GM12878 (cell line): ENCODE measurements around the gene PDK1. TPM values are rescaled to one million over a fixed set of nuclear protein-coding genes. Genes with fewer than 3 reads are reported as not detected.

Experiments
- ATAC-seq: fragments of 200-7000 bp; cut with Tn5 transposase; 3 replicates; pipeline ENCODE4 v1.9.1; 2020; ENCODE audit warnings: mild to moderate bottlenecking, moderate library complexity
- BruUV-seq: library from RNA; stranded (reverse); fragments of 400-500 nt; replicated peaks from 2 replicates; lab custom pipeline; 2021; lab: Mats Ljungman, UMichigan
- CTCF ChIA-PET: fragments of 300-600 bp; sonication (Branson Sonifier 250); formaldehyde crosslinking; extraction: SDS; loops from one replicate; lab custom pipeline; 2021; ENCODE audit warnings: inconsistent platforms; lab: Yijun Ruan, JAX
- POLR2A ChIA-PET: fragments of 350-600 bp; formaldehyde crosslinking; extraction: SDS; loops from one replicate; lab custom pipeline; 2021; ENCODE audit warnings: inconsistent platforms; lab: Charles Lee
- RAD21 ChIA-PET: fragments of 300-600 bp; sonication (Branson Sonifier 250); formaldehyde crosslinking; loops from one replicate; lab custom pipeline; 2023; ENCODE audit warnings: antibody characterized with exemption; ENCODE audit not compliant: unreplicated experiment; lab: Charles Lee
- SMC1A ChIA-PET: fragments of 300-600 bp; sonication (Branson Sonifier 250); formaldehyde crosslinking; loops from one replicate; lab custom pipeline; 2023; ENCODE audit not compliant: unreplicated experiment, uncharacterized antibody; lab: Charles Lee
- DNase-seq: peaks from one replicate; pipeline ENCODE4 v3.0.0-alpha.2; 2011; ENCODE audit warnings: low read depth, low spot score
- FAIRE-seq: peaks from 3 replicates; lab custom pipeline; 2011; peaks lifted over from hg19 to GRCh38; lab: Jason Lieb, UNC
- H2AFZ ChIP-seq: 2 replicates; pipeline ENCODE4 v1.6.0; 2011; ENCODE audit warnings: low read depth, low read length, control low read depth; ENCODE audit not compliant: control insufficient read depth
- H3K27ac ChIP-seq: 2 replicates; pipeline ENCODE4 v1.5.1; 2011; ENCODE audit warnings: control low read depth; ENCODE audit not compliant: control insufficient read depth, insufficient read depth
- H3K27me3 ChIP-seq, 2 experiments: replicated peaks in 1 of 2; 2 replicates each; pipeline versions ENCODE4 v1.6.0 to v1.6.1; 2011; ENCODE audit warnings: low read length in 1 of 2; ENCODE audit not compliant: control insufficient read depth in 2 of 2, insufficient read depth in 2 of 2
- H3K36me3 ChIP-seq, 2 experiments: 2 replicates each; pipeline ENCODE4 v1.5.1; 2011; ENCODE audit warnings: low read length in 1 of 2; ENCODE audit not compliant: control insufficient read depth in 2 of 2, insufficient read depth in 2 of 2
- H3K4me1 ChIP-seq: 2 replicates; pipeline ENCODE4 v1.6.1; 2011; ENCODE audit warnings: mild to moderate bottlenecking, low read length, moderate library complexity, mixed read lengths; ENCODE audit not compliant: control insufficient read depth, insufficient read depth
- H3K4me2 ChIP-seq: 2 replicates; pipeline ENCODE4 v1.6.0; 2011; ENCODE audit warnings: control low read depth; ENCODE audit not compliant: control insufficient read depth, insufficient read depth
- H3K4me3 ChIP-seq: fragments of 200-600 bp; sonication (generic); 2 replicates; pipeline ENCODE4 v1.5.1; 2016
- H3K79me2 ChIP-seq: 2 replicates; pipeline ENCODE4 v1.6.0; 2011; ENCODE audit warnings: low read length; ENCODE audit not compliant: control insufficient read depth, insufficient read depth
- H3K9ac ChIP-seq: 2 replicates; pipeline ENCODE4 v1.8.0; 2011; ENCODE audit warnings: low read length, control low read depth, mixed read lengths; ENCODE audit not compliant: control insufficient read depth, insufficient read depth
- H3K9me3 ChIP-seq: replicated peaks from 3 replicates; pipeline ENCODE4 v1.5.1; 2011; ENCODE audit warnings: mild to moderate bottlenecking, low read length; ENCODE audit not compliant: control insufficient read depth, insufficient read depth
- H4K20me1 ChIP-seq: 2 replicates; pipeline ENCODE4 v1.6.0; 2011; ENCODE audit not compliant: control insufficient read depth, insufficient read depth
- ATF3 ChIP-seq: IDR thresholded peaks from 2 replicates; pipeline ENCODE4 v1.6.1; 2011; ENCODE audit warnings: low read depth, mild to moderate bottlenecking, low read length, moderate library complexity, borderline replicate concordance; ENCODE audit errors: extremely low read depth
- CBFB ChIP-seq: IDR thresholded peaks from 2 replicates; pipeline ENCODE4 v1.6.1; 2016; ENCODE audit warnings: antibody characterized with exemption, low read depth
- CEBPB ChIP-seq, 2 experiments: fragments of 150-350 bp in 1 of 2; IDR thresholded peaks; 2 replicates each; pipeline ENCODE4 v1.6.1; 2012 to 2014; ENCODE audit warnings: low read depth in 2 of 2, low read length in 2 of 2, borderline replicate concordance in 1 of 2, inconsistent platforms in 1 of 2
- CHD2 ChIP-seq: IDR thresholded peaks from 2 replicates; pipeline ENCODE4 v1.6.1; 2011; ENCODE audit warnings: low read depth, low read length, improper control_type of control experiment, borderline replicate concordance
- CREM ChIP-seq: IDR thresholded peaks from 2 replicates; pipeline ENCODE4 v1.6.1; 2014; ENCODE audit warnings: antibody characterized with exemption, low read depth
- EED ChIP-seq: sonication (generic); IDR thresholded peaks from 2 replicates; pipeline ENCODE4 v1.6.1; 2016; ENCODE audit warnings: antibody characterized with exemption, low read depth
- LARP7 ChIP-seq: fragments of 450-650 bp; IDR thresholded peaks from 2 replicates; pipeline ENCODE4 v1.6.1; 2017; ENCODE audit warnings: mild to moderate bottlenecking
- MAX ChIP-seq: IDR thresholded peaks from 2 replicates; pipeline ENCODE4 v1.6.1; 2012; ENCODE audit warnings: low read depth, low read length, improper control_type of control experiment
- MTA3 ChIP-seq: IDR thresholded peaks from 2 replicates; pipeline ENCODE4 v1.6.1; 2012; ENCODE audit warnings: low read length, inconsistent platforms, borderline replicate concordance
- NRF1 ChIP-seq: conservative IDR thresholded peaks from 2 replicates; pipeline ENCODE4 v1.6.1; 2011; ENCODE audit warnings: mild to moderate bottlenecking, low read depth, low read length, improper control_type of control experiment
- RAD21 ChIP-seq: IDR thresholded peaks from 2 replicates; pipeline ENCODE4 v1.6.1; 2011; ENCODE audit warnings: mild to moderate bottlenecking, low read depth, low read length, moderate library complexity; ENCODE audit not compliant: insufficient read depth
- RELA ChIP-seq: fragments of 450-650 bp; IDR thresholded peaks from 2 replicates; pipeline ENCODE4 v1.8.0; 2014; ENCODE audit warnings: borderline replicate concordance; ENCODE audit not compliant: partially characterized antibody
- TARDBP ChIP-seq: IDR thresholded peaks from 2 replicates; pipeline ENCODE4 v1.6.1; 2016; ENCODE audit warnings: borderline replicate concordance
- TBL1XR1 ChIP-seq: IDR thresholded peaks from 2 replicates; pipeline ENCODE4 v1.6.1; 2012; ENCODE audit warnings: low read depth, low read length, improper control_type of control experiment
- ZBED1 ChIP-seq: IDR thresholded peaks from 2 replicates; pipeline ENCODE4 v1.6.1; 2016; ENCODE audit warnings: borderline replicate concordance
- in situ Hi-C: fragments of 300-500 bp; cut with MboI; formaldehyde crosslinking; loops from 9 replicates; pipeline ENCODE4 v1.14.3; 2018; ENCODE audit warnings: mixed read lengths
- intact Hi-C: fragments of 100-400 bp; cut with micrococcal nuclease; formaldehyde crosslinking; loops from one replicate; pipeline ENCODE4 v1.14.2; 2022; ENCODE audit not compliant: unreplicated experiment
- polyA plus RNA-seq, 11 experiments: library from polyadenylated mRNA; depleted of rRNA in 4 of 11; unstranded in 6 of 11; stranded (reverse) in 5 of 11; fragments of >200 nt; fragmentation: Nextera tagmentation in 4 of 11; fragmentation: Illumina TruSeq in 1 of 11; extraction: Ambion mirVana in 4 of 11; extraction: Trizol in 1 of 11; gene quantifications; 1 replicate in 1 of 11; 2 replicates in 10 of 11; pipeline versions ENCODE4 v1.2.1 to v1.2.3, GENCODE V29; 2011 to 2016; ENCODE audit warnings: inconsistent platforms in 2 of 11, missing spikeins in 2 of 11, low read depth in 1 of 11
- total RNA-seq, 4 experiments: library from RNA; depleted of rRNA in 3 of 4; stranded (reverse); fragments of >200 nt in 3 of 4; fragmentation: Illumina TruSeq in 1 of 4; extraction: Trizol in 1 of 4; gene quantifications; 2 replicates each; pipeline versions ENCODE4 v1.2.1 to v1.2.3, GENCODE V29; 2013 to 2021

Gene PDK1
- total and polyA plus RNA-seq, 10 of the 15 experiments (the other 5 are each of a cell fraction or from before 2014, with no cell fraction given), result 5.3 to 128 (median 17.1) TPM

DNA sequence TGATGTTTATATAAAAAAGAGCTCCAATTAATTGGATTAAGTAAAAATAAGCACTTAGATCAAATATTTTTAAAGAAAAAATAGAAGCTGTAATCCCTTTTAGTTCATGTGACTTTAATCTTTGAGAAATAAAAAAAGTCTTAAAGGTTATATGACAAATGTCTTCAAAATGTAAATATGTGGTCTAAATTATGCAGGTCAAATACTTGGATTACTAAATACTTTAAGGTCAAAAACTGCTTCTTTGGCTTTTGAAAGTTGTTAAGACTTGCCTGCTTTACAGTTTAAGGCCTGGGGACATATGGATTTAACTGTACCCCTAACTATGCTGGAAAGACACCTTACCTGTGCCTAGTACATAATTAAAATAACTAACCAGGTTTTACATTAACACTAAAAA, 15.5 kb upstream of the PDK1 start:
- in situ Hi-C loops, result no loop called here
- Histone ChIP-seq H3K4me1 (no peaks in the 10 kb centered on the region), H3K4me3 (no peak overlapping the region), H3K4me2 (no peak overlapping the region), H3K9me3 (peaks cover 13% of the 10 kb centered on the region; the same call in 2 of the 3 replicates), H2AFZ (no peak overlapping the region), H3K36me3 (no peaks in the 10 kb centered on the region; a peak in 1 of 4 replicates), H3K9ac (no peak overlapping the region)
- RAD21 ChIA-PET, result no interaction called here
- ATAC-seq (no peak), DNase-seq (no peak), FAIRE-seq (no peak)
- SMC1A ChIA-PET, result interaction anchor here (0.6 kb wide), 1 partner anchor 57 kb away, joined by 3 read pairs; no protein-coding TSS in a partner anchor
- no TSS peak for BruUV-seq
- intact Hi-C loops, result no loop called here
- CTCF ChIA-PET, result no interaction called here
- no peak for TF ChIP-seq NRF1
- no peak for TF ChIP-seq TARDBP
- no peak for TF ChIP-seq RELA
- no peak for TF ChIP-seq CEBPB (IDR thresholded peaks at IDR 0.05; ENCODE audit: borderline replicate concordance in 1 of 2, low read depth in 2 of 2, low read length in 2 of 2)
- no peak for TF ChIP-seq LARP7
- TF ChIP-seq TBL1XR1, result no peak
- no peak for TF ChIP-seq ZBED1
- no peak for TF ChIP-seq EED
- no peak for TF ChIP-seq CREM
- TF ChIP-seq CBFB, result no peak
- no peak for TF ChIP-seq MAX
- no peak for TF ChIP-seq RAD21
- TF ChIP-seq MTA3, result no peak
- TF ChIP-seq CHD2, result no peak
- TF ChIP-seq ATF3, result no peak
- TF ChIP-seq, all 136 proteins: peak for 0
- Histone ChIP-seq H3K27me3 (no peaks in the 10 kb centered on the region), H3K27ac (no peak overlapping the region), H3K79me2 (no peaks in the 10 kb centered on the region; the same call in 1 of the 2 replicates), H4K20me1 (no peaks in the 10 kb centered on the region)
- POLR2A ChIA-PET, result no interaction called here
